ENCODE data around the gene TJP3. TPM values are rescaled to one million over a fixed set of nuclear protein-coding genes. Genes with fewer than 3 reads are reported as not detected.

TJP3 gene, protein sequence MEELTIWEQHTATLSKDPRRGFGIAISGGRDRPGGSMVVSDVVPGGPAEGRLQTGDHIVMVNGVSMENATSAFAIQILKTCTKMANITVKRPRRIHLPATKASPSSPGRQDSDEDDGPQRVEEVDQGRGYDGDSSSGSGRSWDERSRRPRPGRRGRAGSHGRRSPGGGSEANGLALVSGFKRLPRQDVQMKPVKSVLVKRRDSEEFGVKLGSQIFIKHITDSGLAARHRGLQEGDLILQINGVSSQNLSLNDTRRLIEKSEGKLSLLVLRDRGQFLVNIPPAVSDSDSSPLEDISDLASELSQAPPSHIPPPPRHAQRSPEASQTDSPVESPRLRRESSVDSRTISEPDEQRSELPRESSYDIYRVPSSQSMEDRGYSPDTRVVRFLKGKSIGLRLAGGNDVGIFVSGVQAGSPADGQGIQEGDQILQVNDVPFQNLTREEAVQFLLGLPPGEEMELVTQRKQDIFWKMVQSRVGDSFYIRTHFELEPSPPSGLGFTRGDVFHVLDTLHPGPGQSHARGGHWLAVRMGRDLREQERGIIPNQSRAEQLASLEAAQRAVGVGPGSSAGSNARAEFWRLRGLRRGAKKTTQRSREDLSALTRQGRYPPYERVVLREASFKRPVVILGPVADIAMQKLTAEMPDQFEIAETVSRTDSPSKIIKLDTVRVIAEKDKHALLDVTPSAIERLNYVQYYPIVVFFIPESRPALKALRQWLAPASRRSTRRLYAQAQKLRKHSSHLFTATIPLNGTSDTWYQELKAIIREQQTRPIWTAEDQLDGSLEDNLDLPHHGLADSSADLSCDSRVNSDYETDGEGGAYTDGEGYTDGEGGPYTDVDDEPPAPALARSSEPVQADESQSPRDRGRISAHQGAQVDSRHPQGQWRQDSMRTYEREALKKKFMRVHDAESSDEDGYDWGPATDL
- 0.99 TPM for polyA plus RNA-seq (2012; ENCODE audit: insufficient read length, low read depth)

DNA sequence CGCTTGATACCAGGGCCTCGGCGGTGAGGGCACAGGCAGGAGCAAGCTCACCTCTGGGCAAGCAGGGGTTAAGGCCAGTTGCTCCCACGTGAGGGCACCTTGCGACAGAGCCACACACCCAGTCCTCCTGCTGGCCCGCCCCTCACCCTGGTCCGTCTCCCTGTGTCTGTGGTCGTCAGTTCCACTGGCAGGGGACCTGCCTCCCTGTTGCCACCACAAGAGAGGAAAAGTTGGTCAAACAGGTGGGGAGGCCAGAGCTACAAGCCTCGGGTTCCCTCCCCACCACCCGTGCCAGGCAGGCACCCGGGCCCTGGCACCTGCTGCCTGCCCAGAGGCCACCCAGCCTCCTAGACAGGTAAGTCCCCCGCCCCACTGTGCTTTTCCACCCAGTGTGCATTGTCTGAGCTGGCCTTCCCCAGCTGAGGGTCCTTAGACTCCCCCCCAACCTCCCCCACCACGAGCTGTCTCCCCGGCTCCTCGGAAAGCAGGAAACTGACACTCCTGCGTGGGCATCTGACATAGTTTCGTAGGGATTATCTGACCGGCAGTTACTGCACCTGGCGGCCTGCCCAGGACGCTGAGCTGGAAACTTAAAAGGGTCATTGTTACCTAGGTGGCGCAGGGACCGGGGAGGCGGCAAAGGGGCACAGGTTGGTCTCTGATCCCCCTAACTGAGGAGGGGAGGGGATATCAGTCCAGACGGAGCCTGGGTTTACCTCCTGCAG lies at the start of gene TJP3:
TJP3 (plus strand) TSS at position 178 of the 725 bp plus-strand sequence. CDS start 20,049 bp downstream, outside the sequence.
- TF ChIP-seq SIN3A (IDR thresholded peaks at IDR 0.05; ENCODE audit: borderline replicate concordance, insufficient read depth, low read length) (no peak), POLR2AphosphoS5 (IDR thresholded peaks at IDR 0.05; ENCODE audit: low read depth, low read length) (no peak), TAF1 (IDR thresholded peaks at IDR 0.05; ENCODE audit: borderline replicate concordance, insufficient read depth, low read length) (no peak), FOXP2 (optimal IDR thresholded peaks at IDR 0.05; ENCODE audit: borderline replicate concordance, extremely low read depth, extremely low read length, insufficient read depth) (no peak)
- TF ChIP-seq, protein P1, sequence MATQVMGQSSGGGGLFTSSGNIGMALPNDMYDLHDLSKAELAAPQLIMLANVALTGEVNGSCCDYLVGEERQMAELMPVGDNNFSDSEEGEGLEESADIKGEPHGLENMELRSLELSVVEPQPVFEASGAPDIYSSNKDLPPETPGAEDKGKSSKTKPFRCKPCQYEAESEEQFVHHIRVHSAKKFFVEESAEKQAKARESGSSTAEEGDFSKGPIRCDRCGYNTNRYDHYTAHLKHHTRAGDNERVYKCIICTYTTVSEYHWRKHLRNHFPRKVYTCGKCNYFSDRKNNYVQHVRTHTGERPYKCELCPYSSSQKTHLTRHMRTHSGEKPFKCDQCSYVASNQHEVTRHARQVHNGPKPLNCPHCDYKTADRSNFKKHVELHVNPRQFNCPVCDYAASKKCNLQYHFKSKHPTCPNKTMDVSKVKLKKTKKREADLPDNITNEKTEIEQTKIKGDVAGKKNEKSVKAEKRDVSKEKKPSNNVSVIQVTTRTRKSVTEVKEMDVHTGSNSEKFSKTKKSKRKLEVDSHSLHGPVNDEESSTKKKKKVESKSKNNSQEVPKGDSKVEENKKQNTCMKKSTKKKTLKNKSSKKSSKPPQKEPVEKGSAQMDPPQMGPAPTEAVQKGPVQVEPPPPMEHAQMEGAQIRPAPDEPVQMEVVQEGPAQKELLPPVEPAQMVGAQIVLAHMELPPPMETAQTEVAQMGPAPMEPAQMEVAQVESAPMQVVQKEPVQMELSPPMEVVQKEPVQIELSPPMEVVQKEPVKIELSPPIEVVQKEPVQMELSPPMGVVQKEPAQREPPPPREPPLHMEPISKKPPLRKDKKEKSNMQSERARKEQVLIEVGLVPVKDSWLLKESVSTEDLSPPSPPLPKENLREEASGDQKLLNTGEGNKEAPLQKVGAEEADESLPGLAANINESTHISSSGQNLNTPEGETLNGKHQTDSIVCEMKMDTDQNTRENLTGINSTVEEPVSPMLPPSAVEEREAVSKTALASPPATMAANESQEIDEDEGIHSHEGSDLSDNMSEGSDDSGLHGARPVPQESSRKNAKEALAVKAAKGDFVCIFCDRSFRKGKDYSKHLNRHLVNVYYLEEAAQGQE (IDR thresholded peaks at IDR 0.05; ENCODE audit: insufficient read depth in 1 of 2, low read depth in 2 of 2, low read length in 2 of 2), result no peak

DNA sequence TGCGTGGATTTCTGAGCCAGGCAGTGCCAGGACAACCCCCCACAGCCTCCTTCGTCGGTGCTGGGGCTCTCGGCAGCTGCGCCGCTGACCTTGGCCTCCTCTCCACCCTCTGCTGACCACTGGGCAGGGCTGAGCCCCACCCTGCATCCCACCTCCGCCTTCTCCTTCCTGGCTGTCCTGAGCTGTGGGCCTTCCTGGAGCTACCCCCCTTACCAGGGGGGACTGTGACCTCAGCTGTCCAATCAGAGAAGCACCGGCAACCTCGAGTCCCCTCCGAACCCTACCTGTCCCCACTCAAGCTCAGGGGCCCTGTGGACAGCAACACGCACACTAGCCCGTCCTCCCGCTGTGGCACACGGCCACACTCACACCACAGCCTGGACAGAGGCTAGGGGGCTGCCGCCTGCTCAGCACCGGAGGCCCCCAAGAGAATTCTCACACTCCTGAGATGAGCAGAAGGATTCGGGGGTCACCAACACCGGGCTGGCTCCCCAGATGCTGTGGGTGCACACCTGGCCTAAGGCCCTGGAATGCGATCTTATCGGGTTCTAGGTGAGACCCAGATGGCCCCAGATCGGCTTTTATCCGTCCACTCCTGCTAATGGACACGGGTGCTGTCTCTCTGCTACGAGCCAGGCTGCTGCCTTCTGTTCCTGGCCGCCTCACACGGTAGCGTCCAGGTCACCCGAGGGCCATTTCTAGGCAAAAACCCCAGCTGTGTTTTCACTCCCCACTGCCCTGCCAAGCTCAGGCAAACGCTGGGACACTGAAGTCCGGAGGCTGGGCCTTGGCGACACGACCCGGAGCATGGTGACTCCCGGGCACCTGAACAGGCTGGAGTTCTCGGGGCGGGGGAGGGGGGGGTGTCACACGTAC lies 49.1 kb upstream of the TJP3 start:
- no peak for TF ChIP-seq SIN3A (IDR thresholded peaks at IDR 0.05; ENCODE audit: borderline replicate concordance, insufficient read depth, low read length)
- no peak for TF ChIP-seq FOXP2 (optimal IDR thresholded peaks at IDR 0.05; ENCODE audit: borderline replicate concordance, extremely low read depth, extremely low read length, insufficient read depth)
- TF ChIP-seq, protein P1 (IDR thresholded peaks at IDR 0.05; ENCODE audit: insufficient read depth in 1 of 2, low read depth in 2 of 2, low read length in 2 of 2), result no peak
- TF ChIP-seq POLR2AphosphoS5 (IDR thresholded peaks at IDR 0.05; ENCODE audit: low read depth, low read length), result no peak
- no peak for TF ChIP-seq TAF1 (IDR thresholded peaks at IDR 0.05; ENCODE audit: borderline replicate concordance, insufficient read depth, low read length)

DNA sequence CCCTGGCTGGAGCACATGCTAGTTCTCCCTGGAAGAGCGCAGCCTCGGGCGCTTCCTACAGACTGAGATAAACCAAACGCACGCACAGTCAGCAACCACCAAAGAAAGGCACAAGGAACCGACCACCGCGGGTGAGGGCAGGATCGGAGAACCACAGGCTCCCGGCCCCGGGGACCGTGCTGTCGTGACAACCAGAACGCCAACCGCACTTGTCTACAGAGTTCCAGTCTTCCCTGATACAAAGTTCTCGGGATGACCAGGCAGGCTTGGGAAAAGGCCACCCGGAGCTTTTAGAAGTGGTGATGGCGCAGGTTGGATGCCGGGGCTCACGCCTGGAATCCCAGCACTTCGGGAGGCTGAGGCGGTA lies 48.5 kb upstream of the TJP3 start:
- TF ChIP-seq SIN3A (IDR thresholded peaks at IDR 0.05; ENCODE audit: borderline replicate concordance, insufficient read depth, low read length), result no peak
- TF ChIP-seq FOXP2 (optimal IDR thresholded peaks at IDR 0.05; ENCODE audit: borderline replicate concordance, extremely low read depth, extremely low read length, insufficient read depth), result no peak
- no peak for TF ChIP-seq POLR2AphosphoS5 (IDR thresholded peaks at IDR 0.05; ENCODE audit: low read depth, low read length)
- no peak for TF ChIP-seq TAF1 (IDR thresholded peaks at IDR 0.05; ENCODE audit: borderline replicate concordance, insufficient read depth, low read length)
- TF ChIP-seq, protein P1 (IDR thresholded peaks at IDR 0.05; ENCODE audit: insufficient read depth in 1 of 2, low read depth in 2 of 2, low read length in 2 of 2), result no peak

Measured in PFSK-1 (cell line).